ENCODE results near the gene VGLL1.

- TF ChIP-seq EZH2phosphoT487 (IDR thresholded peaks at IDR 0.05; ENCODE audit: insufficient read depth, low read depth) = no peak
- no peak for TF ChIP-seq EZH2 (IDR thresholded peaks at IDR 0.05; ENCODE audit: insufficient read depth, poor library complexity, severe bottlenecking)
Measured at GRCh38 chrX:136496764-136497555, 35.1 kb upstream of the VGLL1 start.
